Astrocyte (in vitro differentiated cells and primary cell): Measurements from ENCODE around the gene ATG14. TPM values are rescaled to one million over a fixed set of nuclear protein-coding genes. Genes with fewer than 3 reads are reported as not detected.

Source experiments
- DNase-seq: peaks from one replicate; pipeline ENCODE4 v3.0.0-alpha.2; 2010; ENCODE audit warnings: low read depth
- FAIRE-seq: peaks from 2 replicates; lab custom pipeline; 2011; peaks lifted over from hg19 to GRCh38; lab: Jason Lieb, UNC
- H2AFZ ChIP-seq: 2 replicates; pipeline ENCODE4 v1.6.0; 2012; ENCODE audit warnings: low read depth, low read length, inconsistent platforms
- H3K27ac ChIP-seq: 2 replicates; pipeline ENCODE4 v1.5.1; 2011; ENCODE audit warnings: low read depth, low read length, inconsistent platforms
- H3K27me3 ChIP-seq: 2 replicates; pipeline ENCODE4 v1.6.0; 2011; ENCODE audit warnings: low read length, inconsistent platforms; ENCODE audit not compliant: insufficient read depth
- H3K36me3 ChIP-seq: 2 replicates; pipeline ENCODE4 v1.5.1; 2011; ENCODE audit warnings: low read length, inconsistent platforms; ENCODE audit not compliant: insufficient read depth
- H3K4me1 ChIP-seq: 2 replicates; pipeline ENCODE4 v1.5.1; 2011; ENCODE audit warnings: low read length, inconsistent platforms; ENCODE audit not compliant: insufficient read depth
- H3K4me2 ChIP-seq: 2 replicates; pipeline ENCODE4 v1.6.0; 2012; ENCODE audit warnings: low read length, inconsistent platforms
- H3K4me3 ChIP-seq: 2 replicates; pipeline ENCODE4 v1.5.1; 2011; ENCODE audit warnings: low read depth, mild to moderate bottlenecking, low read length, inconsistent platforms; ENCODE audit not compliant: insufficient read depth
- H3K79me2 ChIP-seq: 2 replicates; pipeline ENCODE4 v1.6.0; 2012; ENCODE audit warnings: mild to moderate bottlenecking, low read length, inconsistent platforms; ENCODE audit not compliant: insufficient read depth
- H3K9ac ChIP-seq: 2 replicates; pipeline ENCODE4 v1.6.0; 2012; ENCODE audit warnings: mild to moderate bottlenecking, low read length, inconsistent platforms
- H3K9me3 ChIP-seq: 2 replicates; pipeline ENCODE4 v1.5.1; 2012; ENCODE audit warnings: low read depth, mild to moderate bottlenecking, low read length, inconsistent platforms; ENCODE audit not compliant: insufficient read depth
- H4K20me1 ChIP-seq: 2 replicates; pipeline ENCODE4 v1.6.0; 2012; ENCODE audit warnings: low read length, inconsistent platforms; ENCODE audit not compliant: insufficient read depth
- H3K27ac Mint-ChIP-seq: one replicate; pipeline ENCODE4 v1.8.0; 2021; ENCODE audit warnings: mild to moderate bottlenecking, mixed read lengths; ENCODE audit not compliant: unreplicated experiment
- H3K27me3 Mint-ChIP-seq: one replicate; pipeline ENCODE4 v1.8.0; 2021; ENCODE audit warnings: low read depth, mixed read lengths; ENCODE audit not compliant: unreplicated experiment
- H3K36me3 Mint-ChIP-seq: one replicate; pipeline ENCODE4 v1.8.0; 2021; ENCODE audit warnings: low read depth, mixed read lengths; ENCODE audit not compliant: unreplicated experiment
- H3K4me1 Mint-ChIP-seq: one replicate; pipeline ENCODE4 v1.8.0; 2021; ENCODE audit warnings: low read depth, mixed read lengths; ENCODE audit not compliant: unreplicated experiment
- H3K4me3 Mint-ChIP-seq: one replicate; pipeline ENCODE4 v1.8.0; 2021; ENCODE audit warnings: mild to moderate bottlenecking, moderate library complexity, mixed read lengths; ENCODE audit not compliant: unreplicated experiment
- H3K9me3 Mint-ChIP-seq: one replicate; pipeline ENCODE4 v1.8.0; 2021; ENCODE audit warnings: mild to moderate bottlenecking, mixed read lengths; ENCODE audit not compliant: unreplicated experiment
- EZH2 ChIP-seq: IDR thresholded peaks from 2 replicates; pipeline ENCODE4 v1.6.1; 2012; ENCODE audit warnings: mild to moderate bottlenecking, low read length, inconsistent platforms; ENCODE audit not compliant: insufficient read depth
- total RNA-seq: library from RNA; stranded (reverse); gene quantifications from 2 replicates; pipeline ENCODE4 v1.2.1, GENCODE V29; 2021
- TF ChIP-seq, protein P1 (sequence below): IDR thresholded peaks from 2 replicates; pipeline ENCODE4 v1.5.1; 2011; ENCODE audit warnings: low read depth, mild to moderate bottlenecking, inconsistent platforms, low read length, moderate library complexity; ENCODE audit not compliant: insufficient read depth

Gene ATG14
- total RNA-seq, 1 donor from 2014 or later, result 11.5 TPM

DNA sequence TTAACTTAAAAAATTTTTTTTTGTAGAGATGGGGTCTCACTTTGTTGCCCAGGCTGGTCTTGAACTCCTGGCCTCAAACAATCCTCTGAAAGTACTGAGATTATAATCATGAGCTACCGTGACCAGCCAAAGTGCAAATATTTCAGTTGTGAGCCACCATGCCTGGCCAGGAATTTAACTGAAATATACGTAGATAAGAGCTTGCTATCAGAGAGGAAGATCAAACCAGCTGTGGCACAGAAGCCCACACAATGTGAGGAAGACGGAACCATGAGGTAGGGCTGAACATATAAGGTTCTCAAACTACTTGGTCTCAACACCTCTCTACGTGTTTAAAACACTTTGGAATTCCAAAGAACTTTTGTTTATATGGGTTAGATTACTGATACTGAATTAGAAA lies 29.1 kb downstream of the ATG14 start:
- no peaks in the 10 kb centered on the region for H3K9me3 ChIP-seq
- Mint-ChIP-seq H3K36me3 (peaks cover 16% of the 10 kb centered on the region), H3K4me3 (no peak overlapping the region), H3K27ac (no peak overlapping the region), H3K27me3 (no peaks in the 10 kb centered on the region), H3K9me3 (no peaks in the 10 kb centered on the region), H3K4me1 (peaks cover 15% of the 10 kb centered on the region)
- no peak overlapping the region for H3K4me3 ChIP-seq
- DNase-seq (peak; percentile 75), FAIRE-seq (no peak)
- H3K4me2 ChIP-seq, result peak overlapping the region; percentile 5
- H3K27me3 ChIP-seq, result no peaks in the 10 kb centered on the region
- TF ChIP-seq, protein P1, sequence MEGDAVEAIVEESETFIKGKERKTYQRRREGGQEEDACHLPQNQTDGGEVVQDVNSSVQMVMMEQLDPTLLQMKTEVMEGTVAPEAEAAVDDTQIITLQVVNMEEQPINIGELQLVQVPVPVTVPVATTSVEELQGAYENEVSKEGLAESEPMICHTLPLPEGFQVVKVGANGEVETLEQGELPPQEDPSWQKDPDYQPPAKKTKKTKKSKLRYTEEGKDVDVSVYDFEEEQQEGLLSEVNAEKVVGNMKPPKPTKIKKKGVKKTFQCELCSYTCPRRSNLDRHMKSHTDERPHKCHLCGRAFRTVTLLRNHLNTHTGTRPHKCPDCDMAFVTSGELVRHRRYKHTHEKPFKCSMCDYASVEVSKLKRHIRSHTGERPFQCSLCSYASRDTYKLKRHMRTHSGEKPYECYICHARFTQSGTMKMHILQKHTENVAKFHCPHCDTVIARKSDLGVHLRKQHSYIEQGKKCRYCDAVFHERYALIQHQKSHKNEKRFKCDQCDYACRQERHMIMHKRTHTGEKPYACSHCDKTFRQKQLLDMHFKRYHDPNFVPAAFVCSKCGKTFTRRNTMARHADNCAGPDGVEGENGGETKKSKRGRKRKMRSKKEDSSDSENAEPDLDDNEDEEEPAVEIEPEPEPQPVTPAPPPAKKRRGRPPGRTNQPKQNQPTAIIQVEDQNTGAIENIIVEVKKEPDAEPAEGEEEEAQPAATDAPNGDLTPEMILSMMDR, result no peak
- no peak for TF ChIP-seq EZH2
- H2AFZ ChIP-seq, result no peak overlapping the region
- H3K79me2 ChIP-seq, result no peaks in the 10 kb centered on the region
- H3K4me1 ChIP-seq, result peaks cover 13% of the 10 kb centered on the region
- H3K27ac ChIP-seq, result peak overlapping the region; percentile 29
- no peaks in the 10 kb centered on the region for H4K20me1 ChIP-seq
- peaks cover 10% of the 10 kb centered on the region for H3K36me3 ChIP-seq
- H3K9ac ChIP-seq, result no peak overlapping the region

GRCh38 chr14:55381561-55381960 lies 30.1 kb downstream of the ATG14 start:
- H3K4me3 Mint-ChIP-seq, result no peak overlapping the region
- peaks cover 10% of the 10 kb centered on the region for H3K36me3 ChIP-seq
- H3K27ac ChIP-seq, result no peak overlapping the region
- no peaks in the 10 kb centered on the region for H3K27me3 Mint-ChIP-seq
- H3K36me3 Mint-ChIP-seq, result peaks cover 15% of the 10 kb centered on the region
- H3K9me3 ChIP-seq, result no peaks in the 10 kb centered on the region
- H3K27me3 ChIP-seq, result no peaks in the 10 kb centered on the region
- no peaks in the 10 kb centered on the region for H3K9me3 Mint-ChIP-seq
- TF ChIP-seq EZH2, result no peak
- TF ChIP-seq, protein P1, result no peak
- H3K9ac ChIP-seq, result no peak overlapping the region
- no peak overlapping the region for H3K27ac Mint-ChIP-seq
- H3K4me1 Mint-ChIP-seq, result peaks cover 15% of the 10 kb centered on the region
- H3K4me2 ChIP-seq, result no peak overlapping the region
- no peaks in the 10 kb centered on the region for H4K20me1 ChIP-seq
- H3K79me2 ChIP-seq, result no peaks in the 10 kb centered on the region
- FAIRE-seq (no peak), DNase-seq (no peak)
- no peak overlapping the region for H3K4me3 ChIP-seq
- H3K4me1 ChIP-seq, result peaks cover 13% of the 10 kb centered on the region
- no peak overlapping the region for H2AFZ ChIP-seq

- Mint-ChIP-seq H3K9me3 (no peaks in the 10 kb centered on the region), H3K27me3 (no peaks in the 10 kb centered on the region), H3K27ac (no peak overlapping the region), H3K4me1 (peaks cover 15% of the 10 kb centered on the region), H3K4me3 (no peak overlapping the region), H3K36me3 (peaks cover 16% of the 10 kb centered on the region)
- Histone ChIP-seq H3K27me3 (no peaks in the 10 kb centered on the region), H3K9ac (no peak overlapping the region), H3K4me3 (no peak overlapping the region), H4K20me1 (no peaks in the 10 kb centered on the region), H3K36me3 (peaks cover 11% of the 10 kb centered on the region), H3K9me3 (no peaks in the 10 kb centered on the region), H3K4me2 (no peak overlapping the region), H3K4me1 (peaks cover 13% of the 10 kb centered on the region), H2AFZ (no peak overlapping the region), H3K79me2 (no peaks in the 10 kb centered on the region), H3K27ac (no peak overlapping the region)
- TF ChIP-seq, protein P1, result no peak
- no peak for TF ChIP-seq EZH2
- FAIRE-seq (no peak), DNase-seq (no peak)
Observed at GRCh38 chr14:55381040-55381439, 30.6 kb downstream of the ATG14 start.
